ENCODE measurements around the gene MLLT6.

MLLT6 gene

GRCh38 chr17:38709104-38709820 is 4.2 kb downstream of the MLLT6 start:
- TF ChIP-seq GATA1 (IDR thresholded peaks at IDR 0.05; ENCODE audit: low read depth, low read length) = no peak
- TF ChIP-seq POLR2A (IDR thresholded peaks at IDR 0.05; ENCODE audit: low read length) = no peak

GRCh38 chr17:38709864-38710603 is 5.0 kb downstream of the MLLT6 start:
- DNase-seq = no peak
- TF ChIP-seq POLR2A (IDR thresholded peaks at IDR 0.05; ENCODE audit: low read length) (no peak), GATA1 (IDR thresholded peaks at IDR 0.05; ENCODE audit: low read depth, low read length) (no peak)

More at GRCh38 chr17:38709104-38709820, 4.2 kb downstream of the MLLT6 start:
- no peak for DNase-seq

- TF ChIP-seq POLR2A (IDR thresholded peaks at IDR 0.05; ENCODE audit: low read length) = no peak
- no peak for TF ChIP-seq GATA1 (IDR thresholded peaks at IDR 0.05; ENCODE audit: low read depth, low read length)
- DNase-seq = no peak
Measured at GRCh38 chr17:38710604-38710962, 5.5 kb downstream of the MLLT6 start.

GRCh38 chr17:38710985-38711384 is 5.9 kb downstream of the MLLT6 start:
- no peak for DNase-seq
- TF ChIP-seq POLR2A (IDR thresholded peaks at IDR 0.05; ENCODE audit: low read length) = no peak
- TF ChIP-seq GATA1 (IDR thresholded peaks at IDR 0.05; ENCODE audit: low read depth, low read length) = no peak

GRCh38 chr17:38711792-38712571 is 6.9 kb downstream of the MLLT6 start:
- DNase-seq = no peak

GRCh38 chr17:38712593-38712992 is 7.5 kb downstream of the MLLT6 start:
- DNase-seq = no peak
- TF ChIP-seq POLR2A (IDR thresholded peaks at IDR 0.05; ENCODE audit: low read length) (no peak), GATA1 (IDR thresholded peaks at IDR 0.05; ENCODE audit: low read depth, low read length) (no peak)

More at GRCh38 chr17:38711792-38712571, 6.9 kb downstream of the MLLT6 start:
- TF ChIP-seq GATA1 (IDR thresholded peaks at IDR 0.05; ENCODE audit: low read depth, low read length) (no peak), POLR2A (IDR thresholded peaks at IDR 0.05; ENCODE audit: low read length) (no peak)

- TF ChIP-seq POLR2A (IDR thresholded peaks at IDR 0.05; ENCODE audit: low read length) (no peak), GATA1 (IDR thresholded peaks at IDR 0.05; ENCODE audit: low read depth, low read length) (no peak)
- no peak for DNase-seq
Measured at GRCh38 chr17:38713456-38714075, 8.5 kb downstream of the MLLT6 start.

GRCh38 chr17:38715216-38715943 is 10.3 kb downstream of the MLLT6 start:
- no peak for DNase-seq
- TF ChIP-seq GATA1 (IDR thresholded peaks at IDR 0.05; ENCODE audit: low read depth, low read length) = no peak
- no peak for TF ChIP-seq POLR2A (IDR thresholded peaks at IDR 0.05; ENCODE audit: low read length)

GRCh38 chr17:38716368-38717005 is 11.4 kb downstream of the MLLT6 start:
- DNase-seq = no peak
- TF ChIP-seq GATA1 (IDR thresholded peaks at IDR 0.05; ENCODE audit: low read depth, low read length) (no peak), POLR2A (IDR thresholded peaks at IDR 0.05; ENCODE audit: low read length) (no peak)

GRCh38 chr17:38717139-38717745 is 12.2 kb downstream of the MLLT6 start:
- no peak for DNase-seq
- TF ChIP-seq GATA1 (IDR thresholded peaks at IDR 0.05; ENCODE audit: low read depth, low read length) (no peak), POLR2A (IDR thresholded peaks at IDR 0.05; ENCODE audit: low read length) (no peak)

GRCh38 chr17:38719289-38719942 is 14.3 kb downstream of the MLLT6 start:
- TF ChIP-seq GATA1 (IDR thresholded peaks at IDR 0.05; ENCODE audit: low read depth, low read length) (no peak), POLR2A (IDR thresholded peaks at IDR 0.05; ENCODE audit: low read length) (no peak)
- DNase-seq = no peak
